B cell (primary cell): Measurements from ENCODE around the gene UBR4. TPM values are rescaled to one million over a fixed set of nuclear protein-coding genes. Genes with fewer than 3 reads are reported as not detected.

Experiments
- ATAC-seq: fragments of 200-7000 bp; cut with Tn5 transposase; one replicate; pipeline ENCODE4 v1.10.0; 2021; ENCODE audit warnings: low read depth, mild to moderate bottlenecking, moderate number of reproducible peaks, moderate library complexity
- CTCF ChIA-PET: fragments of 350-600 bp; sonication (Branson Sonifier 250); formaldehyde crosslinking; loops from one replicate; lab custom pipeline; 2021; ENCODE audit warnings: antibody characterized with exemption, inconsistent platforms; lab: Charles Lee
- POLR2A ChIA-PET: fragments of 350-600 bp; sonication (Branson Sonifier 250); formaldehyde crosslinking; loops from one replicate; lab custom pipeline; 2021; ENCODE audit warnings: antibody characterized with exemption; lab: Charles Lee
- DNase-seq: peaks from one replicate; pipeline ENCODE4 v3.0.0; 2013
- H2AFZ ChIP-seq: 2 replicates; pipeline ENCODE4 v1.6.1; 2012; ENCODE audit warnings: mild to moderate bottlenecking, low read depth, low read length; ENCODE audit not compliant: insufficient read depth, poor library complexity, severe bottlenecking
- H3K27ac ChIP-seq, 2 donors: 1 replicate in 1 of 2; 2 replicates in 1 of 2; pipeline ENCODE4 v1.5.1; 2012 to 2013; ENCODE audit warnings: low read length in 2 of 2, mild to moderate bottlenecking in 2 of 2, moderate library complexity in 1 of 2
- H3K27me3 ChIP-seq, 4 experiments: fragments of 200-600 bp in 1 of 4; sonication (generic) in 1 of 4; replicated peaks in 1 of 4; 1 replicate in 2 of 4; 2 replicates in 2 of 4; pipeline versions ENCODE4 v1.6.1 to v1.7.0; 2013 to 2016; ENCODE audit warnings: low read length in 3 of 4, mild to moderate bottlenecking in 2 of 4, mixed read lengths in 1 of 4, moderate library complexity in 1 of 4; ENCODE audit not compliant: insufficient read depth in 4 of 4, control insufficient read depth in 3 of 4; ENCODE audit errors: control extremely low read depth in 1 of 4
- H3K36me3 ChIP-seq, 2 experiments: replicated peaks in 1 of 2; 1 replicate in 1 of 2; 2 replicates in 1 of 2; pipeline versions ENCODE4 v1.6.1 to v1.7.1; 2013; ENCODE audit warnings: low read length in 1 of 2; ENCODE audit not compliant: insufficient read depth in 2 of 2, control insufficient read depth in 1 of 2; ENCODE audit errors: control extremely low read depth in 1 of 2, extremely low read depth in 1 of 2
- H3K4me1 ChIP-seq, 2 donors: fragments of 200-600 bp in 1 of 2; sonication (generic) in 1 of 2; 1 replicate in 1 of 2; 2 replicates in 1 of 2; pipeline versions ENCODE4 v1.5.1 to v1.6.1; 2013 to 2017; ENCODE audit warnings: low read length in 2 of 2; ENCODE audit not compliant: control insufficient read depth in 2 of 2, insufficient read depth in 2 of 2
- H3K4me2 ChIP-seq: replicated peaks from 2 replicates; pipeline ENCODE3; 2012; ENCODE audit warnings: mild to moderate bottlenecking, low read depth, low read length; ENCODE audit not compliant: poor library complexity, severe bottlenecking
- H3K4me3 ChIP-seq, 5 experiments: fragments of 200-600 bp in 1 of 5; sonication (generic) in 1 of 5; 1 replicate in 3 of 5; 2 replicates in 2 of 5; pipeline versions ENCODE4 v1.5.1 to v1.7.0; 2011 to 2016; ENCODE audit warnings: low read length in 4 of 5, mild to moderate bottlenecking in 4 of 5, low read depth in 2 of 5, control low read depth in 1 of 5, moderate library complexity in 1 of 5; ENCODE audit not compliant: insufficient read depth in 1 of 5; ENCODE audit errors: control extremely low read depth in 1 of 5, extremely low read depth in 1 of 5
- H3K79me2 ChIP-seq: fragments of 200-600 bp; sonication (generic); one replicate; pipeline ENCODE4 v1.6.0; 2016; ENCODE audit warnings: low read length; ENCODE audit not compliant: control insufficient read depth, insufficient read depth
- H3K9ac ChIP-seq: fragments of 200-600 bp; sonication (generic); 2 replicates; pipeline ENCODE4 v1.6.1; 2017; ENCODE audit warnings: mild to moderate bottlenecking, low read length, moderate library complexity
- H3K9me3 ChIP-seq, 3 donors: one replicate each; pipeline versions ENCODE4 v1.6.1 to v1.7.1; 2013; ENCODE audit warnings: low read length in 2 of 3; ENCODE audit not compliant: control insufficient read depth in 2 of 3, insufficient read depth in 1 of 3; ENCODE audit errors: control extremely low read depth in 1 of 3
- H4K20me1 ChIP-seq: 2 replicates; pipeline ENCODE4 v1.6.0; 2012; ENCODE audit warnings: mild to moderate bottlenecking, low read length; ENCODE audit not compliant: insufficient read depth, control insufficient read depth, poor library complexity, severe bottlenecking
- H3K27ac Mint-ChIP-seq: one replicate; pipeline ENCODE4 v1.8.0; 2021; ENCODE audit warnings: mixed read lengths
- H3K27me3 Mint-ChIP-seq: one replicate; pipeline ENCODE4 v1.8.0; 2021; ENCODE audit warnings: mixed read lengths
- H3K4me1 Mint-ChIP-seq: one replicate; pipeline ENCODE4 v1.8.0; 2021; ENCODE audit warnings: mixed read lengths
- H3K4me3 Mint-ChIP-seq: one replicate; pipeline ENCODE4 v1.8.0; 2021; ENCODE audit warnings: mixed read lengths
- H3K9me3 Mint-ChIP-seq: one replicate; pipeline ENCODE4 v1.8.0; 2022; ENCODE audit warnings: mixed read lengths; ENCODE audit not compliant: insufficient read depth
- CTCF ChIP-seq: fragments of 200-600 bp; IDR thresholded peaks from one replicate; pipeline ENCODE4 v1.8.0; 2022; ENCODE audit warnings: antibody characterized with exemption, mild to moderate bottlenecking
- EZH2 ChIP-seq: IDR thresholded peaks from 2 replicates; pipeline ENCODE4 v1.6.1; 2012; ENCODE audit warnings: borderline replicate concordance, low read depth, mild to moderate bottlenecking, moderate library complexity, low read length; ENCODE audit not compliant: insufficient read depth, poor library complexity, severe bottlenecking
- WGBS: methylation state at CpG from one replicate; pipeline ENCODE4 v1.1.5; 2013; ENCODE audit warnings: missing lambda C conversion rate; ENCODE audit not compliant: insufficient coverage; 5-methylcytosine and 5-hydroxymethylcytosine counted together
- intact Hi-C: fragments of 100-400 bp; cut with micrococcal nuclease; formaldehyde crosslinking; loops from one replicate; pipeline ENCODE4 v1.10.0; 2022
- polyA plus RNA-seq: library from polyadenylated mRNA; depleted of rRNA; stranded (reverse); fragments of >200 nt; gene quantifications from 2 replicates; pipeline ENCODE4 v1.2.3, GENCODE V29; 2012
- total RNA-seq, 2 donors: library from RNA; stranded (reverse); fragments of 120-200 nt in 1 of 2; gene quantifications; 1 replicate in 1 of 2; 2 replicates in 1 of 2; pipeline versions ENCODE4 v1.2.3 to v1.2.4, GENCODE V29; 2013 to 2022

UBR4 gene
- total and polyA plus RNA-seq, 2 donors (not counting 1 experiment from before 2014, with no cell fraction given), result 90.0 to 190 TPM

DNA sequence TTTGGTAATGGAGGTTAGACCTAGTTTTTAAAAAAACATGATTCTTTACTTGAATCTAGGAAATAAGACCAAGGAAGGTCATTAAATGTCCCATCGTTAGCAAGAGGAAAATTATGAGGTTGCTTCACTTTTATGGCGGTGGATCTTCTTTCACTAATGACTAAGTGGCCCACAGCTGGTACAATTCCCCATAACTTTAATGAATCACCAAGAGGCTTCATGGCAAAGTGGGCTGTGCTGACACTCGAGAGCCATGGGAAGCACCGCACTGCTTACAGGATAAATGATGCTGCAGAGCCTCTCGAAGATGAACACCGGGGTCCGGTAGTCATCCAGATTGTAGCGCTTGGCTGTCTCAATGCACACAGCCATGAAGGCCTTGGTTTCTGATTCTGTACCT, 108.8 kb downstream of the UBR4 start:
- H4K20me1 ChIP-seq, result no peaks in the 10 kb centered on the region
- H3K4me3 ChIP-seq, result no peak overlapping the region
- no peaks in the 10 kb centered on the region for H3K4me1 ChIP-seq
- Mint-ChIP-seq H3K4me1 (no peaks in the 10 kb centered on the region), H3K27ac (no peak overlapping the region), H3K27me3 (no peaks in the 10 kb centered on the region), H3K4me3 (no peak overlapping the region), H3K9me3 (no peaks in the 10 kb centered on the region)
- DNase-seq (no peak), ATAC-seq (no peak)
- no peaks in the 10 kb centered on the region for H3K27me3 ChIP-seq
- H2AFZ ChIP-seq, result no peak overlapping the region
- H3K9me3 ChIP-seq, result no peaks in the 10 kb centered on the region
- H3K36me3 ChIP-seq, result peaks cover 3 to 90% of the 10 kb centered on the region in 2 experiments
- H3K9ac ChIP-seq, result no peak overlapping the region
- TF ChIP-seq EZH2, result no peak
- TF ChIP-seq CTCF, result no peak
- CTCF ChIA-PET, result no interaction called here
- POLR2A ChIA-PET, result no interaction called here
- no peaks in the 10 kb centered on the region for H3K79me2 ChIP-seq
- WGBS, result 100% methylated on average over 7 of the region's 8 CpGs
- H3K27ac ChIP-seq, result no peak overlapping the region
- intact Hi-C loops, result no loop called here
- H3K4me2 ChIP-seq, result no peak overlapping the region

- Mint-ChIP-seq H3K4me1 (no peaks in the 10 kb centered on the region), H3K27me3 (no peaks in the 10 kb centered on the region), H3K9me3 (no peaks in the 10 kb centered on the region), H3K27ac (no peak overlapping the region), H3K4me3 (no peak overlapping the region)
- Histone ChIP-seq H2AFZ (no peak overlapping the region), H3K4me2 (no peak overlapping the region), H3K79me2 (no peaks in the 10 kb centered on the region), H3K9ac (no peak overlapping the region), H3K9me3 (no peaks in the 10 kb centered on the region), H3K36me3 (peaks cover 3 to 90% of the 10 kb centered on the region in 2 experiments), H3K4me1 (no peaks in the 10 kb centered on the region), H4K20me1 (no peaks in the 10 kb centered on the region), H3K27me3 (no peaks in the 10 kb centered on the region), H3K4me3 (no peak overlapping the region), H3K27ac (no peak overlapping the region)
- TF ChIP-seq EZH2 (no peak), CTCF (no peak)
- ATAC-seq, result no peak
- intact Hi-C loops, result no loop called here
- ChIA-PET CTCF (interaction anchor here (1.0 kb wide), 1 partner anchor 14 kb away, joined by 3 read pairs; no protein-coding TSS in a partner anchor), POLR2A (no interaction called here)
- no peak for DNase-seq
- 100% methylated on average over 5 of the region's 5 CpGs for whole genome bisulfite sequencing
Observed at GRCh38 chr1:19100028-19100427, 110.0 kb downstream of the UBR4 start.
